Thoracic aorta (tissue), 2 donors: ENCODE data around the gene TCF4. TPM values are rescaled to one million over a fixed set of nuclear protein-coding genes. Genes with fewer than 3 reads are reported as not detected.

Source experiments
- ATAC-seq: fragments of 150-250 bp; one replicate; pipeline ENCODE4 v1.8.0; 2017; ENCODE audit warnings: low read depth; ENCODE audit not compliant: insufficient number of reproducible peaks, low FRiP score
- DNase-seq: peaks from one replicate; pipeline ENCODE4 v3.0.0-alpha.2; 2020; ENCODE audit warnings: low spot score
- H3K27ac ChIP-seq, 2 donors: fragments of 200-600 bp; sonication (generic); 1 replicate in 1 of 2; 2 replicates in 1 of 2; pipeline ENCODE4 v1.5.1; 2016; ENCODE audit warnings: mild to moderate bottlenecking in 2 of 2, moderate library complexity in 2 of 2
- H3K27me3 ChIP-seq: fragments of 200-600 bp; sonication (generic); replicated peaks from 2 replicates; pipeline ENCODE4 v1.6.0; 2016; ENCODE audit warnings: mild to moderate bottlenecking; ENCODE audit not compliant: insufficient read depth
- H3K36me3 ChIP-seq: fragments of 200-600 bp; sonication (generic); one replicate; pipeline ENCODE4 v1.5.1; 2016
- H3K4me1 ChIP-seq, 2 donors: fragments of 200-600 bp; sonication (generic); 1 replicate in 1 of 2; 2 replicates in 1 of 2; pipeline versions ENCODE4 v1.5.1 to v1.6.0; 2016; ENCODE audit warnings: low read depth in 2 of 2, mild to moderate bottlenecking in 1 of 2; ENCODE audit not compliant: control insufficient read depth in 1 of 2
- H3K4me3 ChIP-seq: fragments of 200-600 bp; sonication (generic); 2 replicates; pipeline ENCODE4 v1.5.1; 2016; ENCODE audit warnings: mild to moderate bottlenecking
- H3K9me3 ChIP-seq: fragments of 200-600 bp; sonication (generic); 2 replicates; pipeline ENCODE4 v1.5.1; 2016
- CTCF ChIP-seq: fragments of 200-600 bp; sonication (generic); IDR thresholded peaks from one replicate; pipeline ENCODE4 v1.5.1; 2019; ENCODE audit warnings: antibody characterized with exemption
- total RNA-seq, 2 donors: library from RNA; depleted of rRNA; stranded (reverse); fragments of >200 nt; gene quantifications; one replicate each; pipeline versions ENCODE4 v1.1.0 to v1.2.3, GENCODE V29; 2016

TCF4 gene
- total RNA-seq, 2 donors from 2014 or later, result 178 to 267 TPM

- Histone ChIP-seq H3K27ac (peak overlapping the region; percentile 93 to 95), H3K9me3 (no peaks in the 10 kb centered on the region), H3K36me3 (no peaks in the 10 kb centered on the region), H3K27me3 (no peaks in the 10 kb centered on the region), H3K4me1 (peaks cover 26 to 60% of the 10 kb centered on the region in 2 donors), H3K4me3 (peak overlapping the region; percentile 79)
- DNase-seq (no peak), ATAC-seq (no peak)
- TF ChIP-seq CTCF, result no peak
These were observed 269.0 kb downstream of the TCF4 start for GRCh38 chr18:55318951-55319441.

- Histone ChIP-seq H3K4me3 (peak overlapping the region; percentile 79), H3K27me3 (no peaks in the 10 kb centered on the region), H3K27ac (no peak overlapping the region), H3K9me3 (no peaks in the 10 kb centered on the region), H3K36me3 (no peaks in the 10 kb centered on the region), H3K4me1 (peaks cover 23 to 62% of the 10 kb centered on the region in 2 donors)
- no peak for TF ChIP-seq CTCF
- no peak for DNase-seq
- ATAC-seq, result no peak
These were observed 270.1 kb downstream of the TCF4 start for GRCh38 chr18:55317864-55318263.

DNA sequence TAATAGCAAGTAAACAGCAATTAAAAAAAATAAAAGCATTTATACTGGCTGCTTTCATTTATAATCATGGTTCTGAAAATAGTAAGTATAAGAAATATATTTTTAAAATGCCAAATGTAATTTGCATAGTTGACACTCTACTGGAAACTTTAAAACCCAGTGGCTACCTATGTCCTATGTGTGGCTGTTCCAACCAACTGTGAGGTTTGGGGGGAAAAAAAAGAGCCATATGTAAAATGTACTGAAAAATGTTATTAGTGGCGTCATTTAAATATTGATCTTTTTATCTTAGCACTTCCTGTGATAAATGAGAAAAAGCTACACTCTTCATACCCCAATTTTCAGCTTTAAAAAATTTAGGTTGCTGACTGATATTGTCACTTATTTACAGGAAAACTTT, 270.7 kb downstream of the TCF4 start:
- H3K36me3 ChIP-seq, result no peaks in the 10 kb centered on the region
- H3K27ac ChIP-seq, result no peak overlapping the region
- no peaks in the 10 kb centered on the region for H3K27me3 ChIP-seq
- H3K9me3 ChIP-seq, result no peaks in the 10 kb centered on the region
- H3K4me1 ChIP-seq, result peaks cover 21 to 64% of the 10 kb centered on the region in 2 donors
- DNase-seq (no peak), ATAC-seq (no peak)
- no peak overlapping the region for H3K4me3 ChIP-seq
- TF ChIP-seq CTCF, result no peak

DNA sequence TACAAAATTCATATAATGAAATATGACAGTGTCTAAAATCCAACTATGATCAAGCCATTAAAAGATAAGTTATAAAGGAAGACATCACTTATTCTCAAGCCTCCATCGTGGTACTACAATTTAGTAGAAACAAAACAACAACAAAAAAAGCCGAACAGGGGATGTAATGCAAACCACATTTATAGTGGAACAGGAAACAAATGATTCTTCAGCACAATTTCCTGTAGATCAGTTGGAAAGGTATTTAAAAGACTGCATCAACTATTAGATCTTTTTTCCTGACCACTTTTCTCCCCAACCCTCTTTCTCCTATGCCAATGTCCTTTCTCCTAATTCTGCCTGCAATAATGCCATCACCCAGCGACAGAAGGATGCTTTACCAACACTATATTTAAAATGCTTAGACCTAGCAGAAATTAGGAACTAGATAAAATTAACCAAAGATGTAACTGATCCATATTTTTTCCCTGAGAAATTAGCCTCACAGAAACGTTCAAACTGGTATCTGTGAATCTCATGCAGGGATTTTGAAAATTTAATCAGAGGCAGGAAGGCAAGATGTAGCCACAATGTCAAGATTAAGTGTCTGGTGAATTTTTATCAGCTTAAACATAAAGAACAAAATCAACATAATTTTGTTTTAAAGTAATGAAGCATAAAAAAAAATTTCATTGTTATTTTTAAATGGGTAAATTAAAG, 271.4 kb downstream of the TCF4 start:
- H3K36me3 ChIP-seq, result no peaks in the 10 kb centered on the region
- ATAC-seq (no peak), DNase-seq (no peak)
- H3K4me1 ChIP-seq, result peaks cover 21 to 65% of the 10 kb centered on the region in 2 donors
- H3K27ac ChIP-seq, result no peak overlapping the region
- no peaks in the 10 kb centered on the region for H3K9me3 ChIP-seq
- peak overlapping the region; percentile 9 for H3K4me3 ChIP-seq
- TF ChIP-seq CTCF, result no peak
- no peaks in the 10 kb centered on the region for H3K27me3 ChIP-seq

DNA sequence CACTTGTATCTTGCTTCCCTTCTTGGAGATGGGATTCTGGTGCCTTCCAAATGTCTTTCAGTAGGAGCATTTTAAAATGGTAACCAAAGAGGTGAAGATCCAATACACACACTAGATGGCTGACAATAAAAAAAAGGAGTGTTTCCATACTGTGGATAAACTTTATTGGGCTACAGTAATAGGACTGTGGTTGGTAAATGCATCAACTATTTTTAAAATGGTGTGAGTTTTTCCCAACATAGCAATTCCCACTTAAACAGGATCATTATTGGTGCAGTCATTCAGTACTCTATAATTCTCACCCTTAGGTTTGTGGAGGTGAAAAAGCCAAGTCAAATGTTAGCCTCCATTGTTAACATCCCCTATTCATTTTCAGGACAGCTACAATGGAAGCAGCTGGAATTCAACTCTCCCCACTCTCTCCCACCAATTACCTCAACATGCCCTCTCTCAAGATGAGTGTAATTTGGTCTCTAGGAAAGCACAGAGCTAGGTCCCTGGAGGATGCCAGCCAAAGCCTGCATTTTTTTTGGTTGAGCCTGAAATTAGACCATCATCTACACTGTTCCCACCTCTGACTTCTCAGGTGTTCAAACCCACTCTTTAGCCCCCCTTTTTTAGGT, 273.3 kb downstream of the TCF4 start:
- Histone ChIP-seq H3K4me1 (peaks cover 21 to 74% of the 10 kb centered on the region in 2 donors), H3K36me3 (no peaks in the 10 kb centered on the region), H3K4me3 (no peak overlapping the region), H3K27me3 (no peaks in the 10 kb centered on the region), H3K9me3 (no peaks in the 10 kb centered on the region), H3K27ac (no peak overlapping the region)
- ATAC-seq (no peak), DNase-seq (no peak)
- no peak for TF ChIP-seq CTCF
